DMS79 (cell line): ENCODE data around the gene DKK2.

Experiments used
- DNase-seq: peaks from one replicate; lab custom pipeline; 2025; lab: John Stamatoyannopoulos, UW

The DKK2 gene

GRCh38 chr4:107017443-107018343 lies 18.4 kb downstream of the DKK2 start:
- DNase-seq, result no peak

GRCh38 chr4:107011312-107011711 lies 24.8 kb downstream of the DKK2 start:
- DNase-seq, result no peak

- DNase-seq, result no peak
Measured at GRCh38 chr4:107009196-107009968, 26.7 kb downstream of the DKK2 start.

- no peak for DNase-seq
Measured at GRCh38 chr4:107008115-107008514, 28.0 kb downstream of the DKK2 start.

- no peak for DNase-seq
Measured at GRCh38 chr4:107006218-107006617, 29.9 kb downstream of the DKK2 start.

- no peak for DNase-seq
Measured at GRCh38 chr4:106996490-106996889, 39.6 kb downstream of the DKK2 start.

- no peak for DNase-seq
Measured at GRCh38 chr4:106993827-106994226, 42.3 kb downstream of the DKK2 start.

GRCh38 chr4:106987311-106987710 lies 48.8 kb downstream of the DKK2 start:
- DNase-seq, result no peak

- no peak for DNase-seq
Measured at GRCh38 chr4:106986486-106986885, 49.6 kb downstream of the DKK2 start.

GRCh38 chr4:106985830-106986229 lies 50.3 kb downstream of the DKK2 start:
- DNase-seq, result no peak

- DNase-seq, result no peak
Measured at GRCh38 chr4:106982711-106983211, 53.4 kb downstream of the DKK2 start.

- DNase-seq, result no peak
Measured at GRCh38 chr4:106981431-106981830, 54.7 kb downstream of the DKK2 start.

GRCh38 chr4:106979476-106979875 lies 56.6 kb downstream of the DKK2 start:
- no peak for DNase-seq

GRCh38 chr4:106978046-106978774 lies 57.9 kb downstream of the DKK2 start:
- no peak for DNase-seq

- DNase-seq, result no peak
Measured at GRCh38 chr4:106971636-106972035, 64.5 kb downstream of the DKK2 start.

- DNase-seq, result no peak
Measured at GRCh38 chr4:106967892-106968291, 68.2 kb downstream of the DKK2 start.

- DNase-seq, result no peak
Measured at GRCh38 chr4:106953036-106953705, 82.9 kb downstream of the DKK2 start.

- no peak for DNase-seq
Measured at GRCh38 chr4:106951891-106952290, 84.2 kb downstream of the DKK2 start.

- DNase-seq, result no peak
Measured at GRCh38 chr4:106941841-106942240, 94.3 kb downstream of the DKK2 start.

GRCh38 chr4:106930522-106930921 lies 105.6 kb downstream of the DKK2 start:
- DNase-seq, result no peak

GRCh38 chr4:106929248-106929647 lies 106.9 kb downstream of the DKK2 start:
- no peak for DNase-seq

- no peak for DNase-seq
Measured at GRCh38 chr4:106914223-106914622, 121.9 kb downstream of the DKK2 start.
